ENCODE results near the gene ARPC5L. TPM values are rescaled to one million over a fixed set of nuclear protein-coding genes. Genes with fewer than 3 reads are reported as not detected.

Gene ARPC5L
- total RNA-seq, 1 experiment from 2014 or later: 47.2 TPM

- no peak overlapping the region for H3K27ac Mint-ChIP-seq
- H3K36me3 Mint-ChIP-seq: peaks cover 5% of the 10 kb centered on the region
- H3K4me1 Mint-ChIP-seq: no peaks in the 10 kb centered on the region
- no peak overlapping the region for H3K4me3 Mint-ChIP-seq
- no peak for ATAC-seq
- CTCF ChIA-PET: no interaction called here
- no peaks in the 10 kb centered on the region for H3K27me3 Mint-ChIP-seq (ENCODE audit: low read depth)
- H3K9me3 Mint-ChIP-seq: no peaks in the 10 kb centered on the region
- no peak for DNase-seq (ENCODE audit: low spot score)
- POLR2A ChIA-PET: no interaction called here
- TF ChIP-seq TCF7 (CRISPR knock-in tag; IDR thresholded peaks at IDR 0.05; ENCODE audit: low read depth) (no peak), ZMAT4 (CRISPR knock-in tag; IDR thresholded peaks at IDR 0.05) (no peak), MXD4 (CRISPR knock-in tag; IDR thresholded peaks at IDR 0.05; ENCODE audit: borderline replicate concordance) (no peak), ZNF671 (CRISPR knock-in tag; IDR thresholded peaks at IDR 0.05) (no peak), ZNF423 (CRISPR knock-in tag; IDR thresholded peaks at IDR 0.05) (no peak), IRF2 (CRISPR knock-in tag; IDR thresholded peaks at IDR 0.05; ENCODE audit: borderline replicate concordance, low read depth) (no peak), EMX1 (CRISPR knock-in tag; IDR thresholded peaks at IDR 0.05) (no peak), SMAD4 (CRISPR knock-in tag; IDR thresholded peaks at IDR 0.05) (no peak), STAT6 (CRISPR knock-in tag; conservative IDR thresholded peaks at IDR 0.05; ENCODE audit: low read depth) (no peak), FOXP1 (CRISPR knock-in tag; IDR thresholded peaks at IDR 0.05; ENCODE audit: borderline replicate concordance) (no peak), MYBL2 (CRISPR knock-in tag; IDR thresholded peaks at IDR 0.05) (no peak), ZNF219 (CRISPR knock-in tag; IDR thresholded peaks at IDR 0.05; ENCODE audit: borderline replicate concordance) (no peak)
- TF ChIP-seq, protein P1, sequence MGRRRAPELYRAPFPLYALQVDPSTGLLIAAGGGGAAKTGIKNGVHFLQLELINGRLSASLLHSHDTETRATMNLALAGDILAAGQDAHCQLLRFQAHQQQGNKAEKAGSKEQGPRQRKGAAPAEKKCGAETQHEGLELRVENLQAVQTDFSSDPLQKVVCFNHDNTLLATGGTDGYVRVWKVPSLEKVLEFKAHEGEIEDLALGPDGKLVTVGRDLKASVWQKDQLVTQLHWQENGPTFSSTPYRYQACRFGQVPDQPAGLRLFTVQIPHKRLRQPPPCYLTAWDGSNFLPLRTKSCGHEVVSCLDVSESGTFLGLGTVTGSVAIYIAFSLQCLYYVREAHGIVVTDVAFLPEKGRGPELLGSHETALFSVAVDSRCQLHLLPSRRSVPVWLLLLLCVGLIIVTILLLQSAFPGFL (CRISPR knock-in tag; IDR thresholded peaks at IDR 0.05; ENCODE audit: borderline replicate concordance): no peak
- TF ChIP-seq, protein P2, sequence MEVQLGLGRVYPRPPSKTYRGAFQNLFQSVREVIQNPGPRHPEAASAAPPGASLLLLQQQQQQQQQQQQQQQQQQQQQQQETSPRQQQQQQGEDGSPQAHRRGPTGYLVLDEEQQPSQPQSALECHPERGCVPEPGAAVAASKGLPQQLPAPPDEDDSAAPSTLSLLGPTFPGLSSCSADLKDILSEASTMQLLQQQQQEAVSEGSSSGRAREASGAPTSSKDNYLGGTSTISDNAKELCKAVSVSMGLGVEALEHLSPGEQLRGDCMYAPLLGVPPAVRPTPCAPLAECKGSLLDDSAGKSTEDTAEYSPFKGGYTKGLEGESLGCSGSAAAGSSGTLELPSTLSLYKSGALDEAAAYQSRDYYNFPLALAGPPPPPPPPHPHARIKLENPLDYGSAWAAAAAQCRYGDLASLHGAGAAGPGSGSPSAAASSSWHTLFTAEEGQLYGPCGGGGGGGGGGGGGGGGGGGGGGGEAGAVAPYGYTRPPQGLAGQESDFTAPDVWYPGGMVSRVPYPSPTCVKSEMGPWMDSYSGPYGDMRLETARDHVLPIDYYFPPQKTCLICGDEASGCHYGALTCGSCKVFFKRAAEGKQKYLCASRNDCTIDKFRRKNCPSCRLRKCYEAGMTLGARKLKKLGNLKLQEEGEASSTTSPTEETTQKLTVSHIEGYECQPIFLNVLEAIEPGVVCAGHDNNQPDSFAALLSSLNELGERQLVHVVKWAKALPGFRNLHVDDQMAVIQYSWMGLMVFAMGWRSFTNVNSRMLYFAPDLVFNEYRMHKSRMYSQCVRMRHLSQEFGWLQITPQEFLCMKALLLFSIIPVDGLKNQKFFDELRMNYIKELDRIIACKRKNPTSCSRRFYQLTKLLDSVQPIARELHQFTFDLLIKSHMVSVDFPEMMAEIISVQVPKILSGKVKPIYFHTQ (CRISPR knock-in tag; IDR thresholded peaks at IDR 0.05): no peak
- TF ChIP-seq, protein P3, sequence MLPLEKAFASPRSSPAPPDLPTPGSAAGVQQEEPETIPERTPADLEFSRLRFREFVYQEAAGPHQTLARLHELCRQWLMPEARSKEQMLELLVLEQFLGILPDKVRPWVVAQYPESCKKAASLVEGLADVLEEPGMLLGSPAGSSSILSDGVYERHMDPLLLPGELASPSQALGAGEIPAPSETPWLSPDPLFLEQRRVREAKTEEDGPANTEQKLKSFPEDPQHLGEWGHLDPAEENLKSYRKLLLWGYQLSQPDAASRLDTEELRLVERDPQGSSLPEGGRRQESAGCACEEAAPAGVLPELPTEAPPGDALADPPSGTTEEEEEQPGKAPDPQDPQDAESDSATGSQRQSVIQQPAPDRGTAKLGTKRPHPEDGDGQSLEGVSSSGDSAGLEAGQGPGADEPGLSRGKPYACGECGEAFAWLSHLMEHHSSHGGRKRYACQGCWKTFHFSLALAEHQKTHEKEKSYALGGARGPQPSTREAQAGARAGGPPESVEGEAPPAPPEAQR (CRISPR knock-in tag; IDR thresholded peaks at IDR 0.05): no peak
- TF ChIP-seq, protein P4, sequence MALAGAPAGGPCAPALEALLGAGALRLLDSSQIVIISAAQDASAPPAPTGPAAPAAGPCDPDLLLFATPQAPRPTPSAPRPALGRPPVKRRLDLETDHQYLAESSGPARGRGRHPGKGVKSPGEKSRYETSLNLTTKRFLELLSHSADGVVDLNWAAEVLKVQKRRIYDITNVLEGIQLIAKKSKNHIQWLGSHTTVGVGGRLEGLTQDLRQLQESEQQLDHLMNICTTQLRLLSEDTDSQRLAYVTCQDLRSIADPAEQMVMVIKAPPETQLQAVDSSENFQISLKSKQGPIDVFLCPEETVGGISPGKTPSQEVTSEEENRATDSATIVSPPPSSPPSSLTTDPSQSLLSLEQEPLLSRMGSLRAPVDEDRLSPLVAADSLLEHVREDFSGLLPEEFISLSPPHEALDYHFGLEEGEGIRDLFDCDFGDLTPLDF (CRISPR knock-in tag; IDR thresholded peaks at IDR 0.05): no peak
- TF ChIP-seq, protein P5, sequence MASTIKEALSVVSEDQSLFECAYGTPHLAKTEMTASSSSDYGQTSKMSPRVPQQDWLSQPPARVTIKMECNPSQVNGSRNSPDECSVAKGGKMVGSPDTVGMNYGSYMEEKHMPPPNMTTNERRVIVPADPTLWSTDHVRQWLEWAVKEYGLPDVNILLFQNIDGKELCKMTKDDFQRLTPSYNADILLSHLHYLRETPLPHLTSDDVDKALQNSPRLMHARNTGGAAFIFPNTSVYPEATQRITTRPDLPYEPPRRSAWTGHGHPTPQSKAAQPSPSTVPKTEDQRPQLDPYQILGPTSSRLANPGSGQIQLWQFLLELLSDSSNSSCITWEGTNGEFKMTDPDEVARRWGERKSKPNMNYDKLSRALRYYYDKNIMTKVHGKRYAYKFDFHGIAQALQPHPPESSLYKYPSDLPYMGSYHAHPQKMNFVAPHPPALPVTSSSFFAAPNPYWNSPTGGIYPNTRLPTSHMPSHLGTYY (CRISPR knock-in tag; IDR thresholded peaks at IDR 0.05): no peak
Measured at GRCh38 chr9:124913378-124913777, 51.4 kb downstream of the ARPC5L start.
